GM18508 (cell line): ENCODE measurements around the gene RPL22.

Source experiments
- ATAC-seq: cut with Tn5 transposase; IDR thresholded peaks from one replicate; pipeline ENCODE4 v1.9.1; 2021; ENCODE audit warnings: moderate number of reproducible peaks; ENCODE audit not compliant: insufficient read depth, unreplicated experiment

RPL22 gene

DNA sequence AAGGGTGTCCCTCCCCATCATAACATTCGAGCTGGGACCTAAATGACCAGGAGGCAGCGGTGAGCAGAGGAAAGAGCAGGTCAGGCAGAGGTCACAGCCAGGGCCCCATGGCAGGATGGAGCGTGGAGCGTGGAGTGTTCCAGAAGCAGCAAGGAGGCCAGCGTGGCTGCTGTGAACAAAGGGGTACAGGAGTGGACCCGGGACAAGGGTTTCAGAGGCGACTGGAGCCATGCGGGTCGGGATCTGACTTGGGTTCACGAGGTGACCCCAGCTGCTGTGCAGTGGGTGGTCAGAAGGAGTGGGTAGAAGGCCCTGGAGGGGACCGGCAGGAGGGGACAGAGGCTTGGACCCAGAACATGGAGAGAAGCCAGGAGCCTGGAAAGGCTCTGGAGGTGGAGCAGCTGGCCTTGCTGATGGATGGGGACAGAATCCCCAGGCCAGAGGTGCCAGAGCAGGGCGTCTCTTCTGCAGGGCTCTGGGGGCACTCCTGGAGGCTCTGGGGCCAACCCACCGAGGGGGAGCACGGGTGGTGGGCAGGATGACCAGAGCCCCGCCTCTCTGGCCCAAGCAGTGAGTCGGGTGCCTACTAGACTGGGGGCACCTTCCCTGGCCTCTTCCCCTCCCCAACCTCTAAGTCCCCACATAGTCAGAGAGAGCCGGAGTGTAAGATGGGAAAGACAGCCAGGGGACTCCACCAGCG, 21.6 kb downstream of the RPL22 start:
- ATAC-seq = no peak

DNA sequence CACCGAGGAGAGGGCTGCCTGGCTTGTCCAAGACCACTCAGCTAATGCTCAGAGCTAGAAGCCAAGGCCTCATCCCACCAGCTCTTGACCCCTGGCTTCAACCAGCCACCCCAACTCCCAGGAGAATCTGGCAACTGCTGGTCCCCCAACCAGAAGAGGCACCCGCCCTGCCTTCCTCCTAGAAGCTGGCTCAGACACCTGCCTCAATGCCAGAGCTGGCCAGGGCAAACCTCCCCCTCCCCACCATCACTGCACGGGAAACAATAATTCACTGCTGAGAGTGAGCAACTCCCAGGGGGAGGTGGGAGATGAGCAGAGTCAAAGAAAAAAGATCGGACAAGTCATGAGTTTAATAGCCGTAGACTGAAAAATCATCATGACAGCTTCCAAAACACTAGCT, 22.6 kb downstream of the RPL22 start:
- ATAC-seq = no peak

- ATAC-seq = no peak
These were observed 24.0 kb downstream of the RPL22 start for GRCh38 chr1:6175411-6175828.

- ATAC-seq = no peak
These were observed 24.6 kb downstream of the RPL22 start for GRCh38 chr1:6174621-6175410.

DNA sequence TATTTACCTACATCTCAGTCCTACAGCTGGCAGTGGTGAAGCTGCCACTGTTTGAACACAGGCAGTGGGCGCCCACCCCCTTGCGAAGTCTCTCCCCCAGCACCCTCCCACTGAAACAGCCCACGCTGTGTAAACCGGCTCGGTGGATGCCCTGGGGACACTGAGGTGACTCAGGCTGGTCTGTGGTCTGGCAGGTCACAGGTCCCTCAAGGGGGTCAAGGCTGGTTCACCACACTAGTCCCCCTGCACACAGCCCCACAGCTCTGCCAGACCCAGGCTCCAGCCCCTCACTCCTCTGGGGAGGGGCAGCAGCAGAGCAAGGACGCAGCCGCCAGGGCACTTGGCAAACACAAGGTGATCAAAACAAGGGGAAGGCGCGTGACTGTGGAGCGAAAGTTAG, 26.8 kb downstream of the RPL22 start:
- no peak for ATAC-seq

GRCh38 chr1:6171548-6172124, 27.8 kb downstream of the RPL22 start:
- ATAC-seq = no peak

- ATAC-seq = no peak
These were observed 28.6 kb downstream of the RPL22 start for GRCh38 chr1:6170742-6171201.

DNA sequence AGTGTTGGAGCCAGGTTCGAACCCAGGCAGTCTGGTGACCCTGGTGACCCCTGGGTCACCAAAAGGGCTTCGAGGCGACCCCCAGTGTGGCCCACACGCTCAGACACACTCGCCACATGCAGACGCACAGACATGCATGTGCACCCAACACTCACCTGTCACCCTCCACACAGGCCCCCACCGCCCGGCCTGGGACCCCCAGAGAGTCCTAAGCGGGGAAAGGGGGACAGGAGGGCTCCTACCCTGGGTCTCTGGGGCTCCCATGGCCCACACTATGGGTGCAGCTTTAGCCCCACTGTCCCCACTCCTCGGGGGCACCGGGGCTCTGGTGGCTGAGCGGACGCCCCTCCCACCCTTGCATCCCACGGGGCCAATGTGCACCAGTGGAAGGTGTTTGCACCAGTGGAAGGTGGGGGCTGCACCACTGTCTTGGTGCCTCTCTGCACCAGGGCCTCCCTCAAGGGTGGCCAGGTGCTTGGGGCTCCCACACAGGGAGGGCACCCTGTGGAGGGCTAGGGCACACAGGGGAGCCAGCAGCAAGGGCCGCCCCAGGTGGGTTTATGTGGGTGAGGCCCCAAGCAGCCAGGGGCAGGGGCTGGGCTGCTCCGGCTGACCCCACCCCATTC, 29.2 kb downstream of the RPL22 start:
- ATAC-seq = no peak

GRCh38 chr1:6168947-6169586, 30.3 kb downstream of the RPL22 start:
- no peak for ATAC-seq

- ATAC-seq = no peak
These were observed 31.7 kb downstream of the RPL22 start for GRCh38 chr1:6167391-6168303.

DNA sequence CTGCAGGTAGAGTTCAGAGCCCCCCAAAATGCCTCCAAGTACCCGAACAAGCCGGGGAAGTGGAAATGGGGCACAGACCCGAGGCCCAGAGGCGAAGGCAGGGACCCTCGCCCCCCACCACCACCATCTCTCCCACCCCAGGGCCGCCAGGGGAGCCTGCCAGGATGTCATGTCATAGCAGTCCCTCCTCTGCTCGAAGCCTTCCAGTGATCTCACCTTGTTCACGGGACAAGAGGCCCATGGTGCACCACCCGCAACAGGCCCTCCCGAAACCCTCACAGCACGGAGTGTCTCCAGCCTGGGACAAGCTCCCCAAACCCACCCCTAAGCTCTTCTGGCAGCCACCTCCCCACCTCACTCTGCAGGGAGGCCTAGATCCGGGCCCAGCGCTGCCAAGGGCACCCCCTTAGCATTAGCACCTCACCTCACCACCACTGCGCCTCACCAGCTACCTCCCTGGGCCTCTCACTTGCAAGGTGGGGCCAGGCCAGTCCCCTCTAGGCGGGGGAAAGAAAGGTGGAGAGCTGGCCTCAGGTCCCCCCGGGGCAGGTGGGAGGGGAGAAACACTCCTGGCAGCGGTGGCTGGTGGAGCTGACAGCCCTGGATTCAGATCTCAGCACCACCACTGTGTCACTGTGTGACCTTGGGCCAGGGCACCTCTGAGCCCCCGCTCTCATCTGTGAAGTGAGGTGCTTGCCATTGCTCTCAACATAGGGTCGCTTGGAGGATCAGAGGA, 32.6 kb downstream of the RPL22 start:
- no peak for ATAC-seq

DNA sequence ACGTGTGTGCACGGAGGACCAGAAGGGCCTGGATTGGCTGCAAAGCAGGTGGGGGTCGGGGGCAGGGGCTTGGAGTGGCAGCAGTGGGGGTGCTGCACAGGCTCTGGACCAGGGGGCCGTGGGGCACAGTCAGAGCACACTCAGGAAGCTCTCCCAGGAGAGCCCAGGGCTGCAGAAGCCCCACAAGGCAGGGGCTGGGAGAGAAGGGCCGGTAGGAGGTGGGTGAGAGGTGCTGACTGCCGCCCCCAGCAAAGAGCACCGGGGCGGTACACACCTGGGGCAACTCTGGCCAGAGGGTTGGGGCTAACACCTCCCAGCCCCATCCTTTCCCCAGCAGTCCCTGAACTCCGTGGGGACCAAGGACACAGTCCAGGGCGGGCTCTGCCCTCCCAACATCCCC, 33.2 kb downstream of the RPL22 start:
- no peak for ATAC-seq

DNA sequence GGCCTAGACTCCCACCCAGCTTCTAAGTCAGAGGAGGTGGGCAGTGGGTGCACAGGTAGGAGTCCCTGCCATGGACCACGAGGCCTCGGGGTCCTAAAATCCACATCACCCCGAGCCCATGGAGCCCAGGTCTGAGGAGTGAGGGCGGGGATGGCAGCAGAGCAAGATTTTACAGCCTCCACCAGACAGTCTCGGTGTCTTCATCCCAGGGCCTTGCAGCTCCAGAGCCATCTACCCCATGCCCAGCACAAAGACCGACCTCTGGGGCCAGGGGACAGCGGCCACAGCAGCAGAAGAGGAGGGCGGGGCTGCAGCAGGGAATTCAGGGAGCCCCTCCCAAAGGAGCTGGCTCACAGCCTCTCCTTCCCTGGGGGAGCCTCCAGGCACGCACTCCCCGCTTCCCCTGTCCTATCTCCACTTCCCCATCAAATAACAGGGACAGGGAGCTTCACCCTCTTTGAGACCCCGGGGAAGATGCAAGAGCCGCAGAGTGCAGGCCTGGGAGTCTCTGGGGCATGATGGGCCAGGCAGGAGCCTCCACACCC, 33.9 kb downstream of the RPL22 start:
- no peak for ATAC-seq

- no peak for ATAC-seq
These were observed 34.4 kb downstream of the RPL22 start for GRCh38 chr1:6165027-6165426.

GRCh38 chr1:6163973-6164617, 35.3 kb downstream of the RPL22 start:
- no peak for ATAC-seq

DNA sequence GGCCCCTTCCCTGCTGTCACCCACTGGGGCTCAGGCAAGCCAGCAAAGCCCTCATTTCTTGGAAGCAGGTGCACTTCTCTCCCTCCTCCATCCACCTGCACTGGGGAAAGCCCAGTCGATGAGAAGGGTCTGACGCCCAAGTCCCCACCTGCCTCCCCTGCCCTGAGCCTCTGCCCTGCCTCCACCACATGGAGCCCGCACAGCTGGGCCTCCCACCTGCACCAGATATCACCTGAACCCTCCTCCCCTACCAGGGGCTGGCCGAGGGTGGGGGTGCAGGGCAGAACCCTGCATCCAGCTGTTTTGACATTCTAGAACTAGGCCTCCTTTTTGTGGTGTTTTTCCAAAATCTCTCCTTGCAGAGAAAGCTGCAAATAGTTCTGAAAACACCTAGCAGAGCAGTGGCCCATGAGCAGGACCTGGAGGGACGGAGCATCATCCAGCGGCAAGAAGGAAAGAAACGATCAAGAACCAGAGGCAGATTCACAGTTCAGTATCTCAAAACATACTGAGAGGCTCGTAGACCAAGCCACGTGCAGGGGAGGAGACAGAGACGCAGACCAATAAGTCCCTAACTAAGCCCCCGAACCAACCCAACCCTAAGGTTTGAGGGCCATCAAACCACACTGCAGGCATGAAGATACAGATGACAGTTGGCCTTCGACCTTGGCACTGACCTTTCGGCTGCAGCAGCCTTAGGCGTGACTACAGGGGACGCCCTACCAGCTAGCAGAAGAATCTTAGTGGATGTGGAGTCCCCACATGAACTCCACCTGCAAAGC, 36.0 kb downstream of the RPL22 start:
- no peak for ATAC-seq

DNA sequence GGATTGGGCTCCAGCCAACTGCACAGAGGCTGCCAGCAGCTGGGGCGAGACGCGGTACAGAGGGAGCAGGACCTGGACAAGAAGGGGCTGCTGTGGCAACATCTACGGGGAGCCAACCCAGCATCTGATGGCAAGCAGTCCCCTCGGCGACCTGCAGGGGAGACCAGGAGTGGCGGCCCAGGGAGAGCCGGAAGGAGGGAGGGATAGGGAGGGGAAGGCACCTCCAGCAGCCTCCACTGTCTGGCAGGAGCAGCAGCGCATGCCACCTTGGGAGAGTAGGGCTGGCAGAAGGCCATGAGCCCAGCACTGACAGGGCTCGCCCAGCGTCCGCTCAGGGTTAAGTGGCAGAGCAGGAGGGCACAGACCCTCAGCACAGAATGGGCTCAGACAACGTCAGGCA, 36.6 kb downstream of the RPL22 start:
- ATAC-seq = no peak
